Measurements from ENCODE around the gene SUGCT. TPM values are rescaled to one million over a fixed set of nuclear protein-coding genes. Genes with fewer than 3 reads are reported as not detected.

Gene SUGCT
- total and polyA plus RNA-seq, 2 of the 8 experiments (the other 6 are each of a cell fraction or from before 2014, with no cell fraction given) = 2.8 to 5.4 TPM

DNA sequence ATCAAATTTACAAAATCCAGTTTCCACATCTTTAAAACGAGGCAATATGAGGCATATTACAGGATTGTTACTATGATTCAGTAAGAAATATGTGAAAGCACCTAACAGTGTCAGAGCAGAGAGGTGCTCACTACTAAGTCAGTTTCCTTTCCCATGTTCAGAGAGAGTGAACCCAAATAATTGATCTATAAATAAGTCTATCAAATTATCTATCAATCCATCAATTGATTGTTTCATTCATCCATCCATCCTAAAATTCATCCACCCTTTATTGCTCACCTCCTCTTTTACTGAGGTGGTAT is 340.8 kb downstream of the SUGCT start:
- H3K56ac ChIP-seq (replicated peaks; ENCODE audit: insufficient read length, low read depth, low read length) = no peak overlapping the region
- no peak overlapping the region for H3K27ac ChIP-seq (ENCODE audit: low read depth, low read length)
- no peaks in the 10 kb centered on the region for H3K4me1 ChIP-seq (replicated peaks in 1 of 4; ENCODE audit: control insufficient read depth in 3 of 4, insufficient read depth in 4 of 4, low read length in 3 of 4)
- H3K4ac ChIP-seq (replicated peaks; ENCODE audit: insufficient read length, low read depth, low read length) = no peak overlapping the region
- H2BK5ac ChIP-seq (ENCODE audit: low read depth, low read length) = no peak overlapping the region
- H2BK120ac ChIP-seq (replicated peaks; ENCODE audit: low read depth, low read length) = no peak overlapping the region
- H3K23ac ChIP-seq (ENCODE audit: insufficient read length) = no peak overlapping the region
- no peaks in the 10 kb centered on the region for H4K20me1 ChIP-seq (replicated peaks in 1 of 2; ENCODE audit: control insufficient read depth in 1 of 2, insufficient read depth in 2 of 2, low read length in 2 of 2)
- ChIA-PET POLR2A (ENCODE audit: partially characterized antibody) (no interaction called here), CTCF (ENCODE audit: partially characterized antibody) (interaction anchor here (1.5 to 1.6 kb wide), 2 partner anchors 8 to 129 kb away, joined by 6 to 8 read pairs; no protein-coding TSS in a partner anchor)
- 81% methylated on average over 1 of the region's 1 CpG; no CpG with 5 or more reads in 1 of the 2 experiments for WGBS, 2 experiments (ENCODE audit: extremely low coverage in 1 of 2, insufficient coverage in 1 of 2, insufficient read length in 1 of 2, insufficient replicate concordance in 2 of 2, low coverage in 1 of 2, low lambda C conversion rate in 2 of 2, missing lambda C conversion rate in 1 of 2)
- H3K4me3 ChIP-seq (ENCODE audit: extremely low read depth in 1 of 4, insufficient read depth in 2 of 4, low read depth in 3 of 4, low read length in 4 of 4) = no peak overlapping the region
- DNase-seq (ENCODE audit: low read depth in 1 of 2, low spot score in 2 of 2) (no peak), FAIRE-seq (no peak)
- H3K79me1 ChIP-seq (ENCODE audit: low read depth, low read length) = no peaks in the 10 kb centered on the region
- H2AFZ ChIP-seq (ENCODE audit: low read length) = no peak overlapping the region
- no peak overlapping the region for H4K91ac ChIP-seq (replicated peaks; ENCODE audit: insufficient read length, low read length)
- H4K5ac ChIP-seq (ENCODE audit: insufficient read length, low read depth, low read length) = no peak overlapping the region
- no peak overlapping the region for H3K18ac ChIP-seq (ENCODE audit: extremely low read depth, low read length)
- no peaks in the 10 kb centered on the region for H3K9me3 ChIP-seq (ENCODE audit: insufficient read depth in 2 of 2, low read depth in 1 of 2, low read length in 1 of 2)
- no peak overlapping the region for H3K9ac ChIP-seq (replicated peaks in 1 of 4; ENCODE audit: extremely low read depth in 1 of 4, low read depth in 3 of 4, low read length in 3 of 4)
- H2AK5ac ChIP-seq (ENCODE audit: low read depth, low read length) = no peak overlapping the region
- H2BK15ac ChIP-seq (ENCODE audit: low read length) = no peak overlapping the region
- no peaks in the 10 kb centered on the region for H3K23me2 ChIP-seq (ENCODE audit: low read depth, low read length)
- no peaks in the 10 kb centered on the region for H3K27me3 ChIP-seq (replicated peaks in 1 of 4; ENCODE audit: control insufficient read depth in 3 of 4, extremely low read depth in 1 of 4, insufficient read depth in 3 of 4, low read length in 3 of 4)
- H2BK12ac ChIP-seq (ENCODE audit: low read depth, low read length) = no peak overlapping the region
- no peak overlapping the region for H3K4me2 ChIP-seq (ENCODE audit: insufficient read depth in 1 of 2, low read depth in 2 of 2, low read length in 2 of 2)
- H3K79me2 ChIP-seq (ENCODE audit: control insufficient read depth in 1 of 2, insufficient read depth in 2 of 2, low read length in 2 of 2) = no peaks in the 10 kb centered on the region
- H2BK20ac ChIP-seq (ENCODE audit: low read length) = no peak overlapping the region
- H3K14ac ChIP-seq (ENCODE audit: insufficient read length) = no peak overlapping the region
- TF ChIP-seq KDM4A (IDR thresholded peaks at IDR 0.05; ENCODE audit: low read depth, low read length, severe bottlenecking) (no peak), NRF1 (IDR thresholded peaks at IDR 0.05; ENCODE audit: low read depth, low read length) (no peak), RBBP5 (IDR thresholded peaks at IDR 0.05; ENCODE audit: borderline replicate concordance, low read depth, low read length) (no peak), RFX5 (IDR thresholded peaks at IDR 0.05; ENCODE audit: borderline replicate concordance, low read depth, low read length) (no peak)
- H4K8ac ChIP-seq (ENCODE audit: extremely low read depth, insufficient read depth, low read length) = no peak overlapping the region
- no peaks in the 10 kb centered on the region for H3K36me3 ChIP-seq (ENCODE audit: control insufficient read depth in 2 of 4, insufficient read depth in 4 of 4, low read length in 3 of 4)
